HEK293T (cell line): Measurements from ENCODE around the gene KCNQ1.

Source experiments
- BHLHE40 ChIP-seq: fragments of 450-650 bp; IDR thresholded peaks from 2 replicates; pipeline ENCODE4 v1.6.1; 2016; ENCODE audit warnings: mild to moderate bottlenecking, moderate library complexity, borderline replicate concordance
- CTBP1 ChIP-seq: fragments of 450-650 bp; IDR thresholded peaks from 2 replicates; pipeline ENCODE4 v1.6.1; 2016; ENCODE audit warnings: borderline replicate concordance
- ELF4 ChIP-seq: fragments of 450-650 bp; IDR thresholded peaks from 2 replicates; pipeline ENCODE4 v1.6.1; 2017; ENCODE audit warnings: antibody characterized with exemption
- FOXA1 ChIP-seq: fragments of 450-650 bp; IDR thresholded peaks from 2 replicates; pipeline ENCODE4 v1.6.1; 2016; ENCODE audit warnings: mild to moderate bottlenecking
- FOXK2 ChIP-seq: fragments of 450-650 bp; IDR thresholded peaks from 2 replicates; pipeline ENCODE4 v1.6.1; 2016; ENCODE audit warnings: mild to moderate bottlenecking
- FOXM1 ChIP-seq: fragments of 450-650 bp; IDR thresholded peaks from 2 replicates; pipeline ENCODE4 v1.6.1; 2017; ENCODE audit warnings: mild to moderate bottlenecking, borderline replicate concordance
- HDGF ChIP-seq: fragments of 450-650 bp; IDR thresholded peaks from 2 replicates; pipeline ENCODE4 v1.6.1; 2017; ENCODE audit warnings: antibody characterized with exemption, borderline replicate concordance
- LEF1 ChIP-seq: fragments of 450-650 bp; IDR thresholded peaks from 2 replicates; pipeline ENCODE4 v1.6.1; 2017; ENCODE audit warnings: mild to moderate bottlenecking, borderline replicate concordance
- PKNOX1 ChIP-seq: fragments of 450-650 bp; IDR thresholded peaks from 2 replicates; pipeline ENCODE4 v1.6.1; 2016
- SP1 ChIP-seq: fragments of 450-650 bp; IDR thresholded peaks from 2 replicates; pipeline ENCODE4 v1.6.1; 2017
- SUZ12 ChIP-seq: fragments of 450-650 bp; IDR thresholded peaks from 2 replicates; pipeline ENCODE4 v1.6.1; 2016; ENCODE audit warnings: mild to moderate bottlenecking

GRCh38 chr11:2841411-2842190 lies 396.8 kb downstream of the KCNQ1 start:
- TF ChIP-seq FOXA1 (no peak), FOXK2 (no peak), SUZ12 (no peak), HDGF (no peak), FOXM1 (no peak), BHLHE40 (no peak), SP1 (no peak), ELF4 (no peak), LEF1 (no peak), CTBP1 (no peak), PKNOX1 (no peak)
